Liver (tissue), 9 donors: ENCODE measurements around the gene KIAA1191. TPM values are rescaled to one million over a fixed set of nuclear protein-coding genes. Genes with fewer than 3 reads are reported as not detected.

Source experiments
- DNase-seq: peaks from one replicate; pipeline ENCODE4 v3.0.0-alpha.2; 2017; ENCODE audit warnings: low spot score
- H3K27ac ChIP-seq, 2 donors: one replicate each; pipeline ENCODE4 v1.7.0; 2013; ENCODE audit warnings: inconsistent platforms in 2 of 2, low read length in 2 of 2, control low read depth in 1 of 2, low read depth in 1 of 2, mild to moderate bottlenecking in 1 of 2
- H3K27me3 ChIP-seq, 4 donors: one replicate each; pipeline versions ENCODE4 v1.6.1 to v1.7.0; 2013; ENCODE audit warnings: low read length in 3 of 4, inconsistent platforms in 1 of 4, mild to moderate bottlenecking in 1 of 4, moderate library complexity in 1 of 4; ENCODE audit not compliant: control insufficient read depth in 4 of 4, insufficient read depth in 4 of 4
- H3K36me3 ChIP-seq, 4 donors: one replicate each; pipeline versions ENCODE4 v1.6.1 to v1.7.0; 2013; ENCODE audit warnings: low read length in 3 of 4, mild to moderate bottlenecking in 3 of 4, low read depth in 1 of 4, moderate library complexity in 1 of 4; ENCODE audit not compliant: control insufficient read depth in 4 of 4, insufficient read depth in 3 of 4
- H3K4me1 ChIP-seq, 4 donors: one replicate each; pipeline versions ENCODE4 v1.6.1 to v1.7.0; 2013; ENCODE audit warnings: low read length in 3 of 4, mild to moderate bottlenecking in 3 of 4, moderate library complexity in 1 of 4; ENCODE audit not compliant: control insufficient read depth in 4 of 4, insufficient read depth in 4 of 4
- H3K4me3 ChIP-seq, 3 donors: one replicate each; pipeline versions ENCODE4 v1.6.1 to v1.7.0; 2013; ENCODE audit warnings: low read length in 3 of 3, control low read depth in 1 of 3, low read depth in 1 of 3, mild to moderate bottlenecking in 1 of 3
- H3K9ac ChIP-seq, 2 donors: one replicate each; pipeline ENCODE4 v1.7.0; 2013; ENCODE audit warnings: low read length in 2 of 2, mild to moderate bottlenecking in 2 of 2, moderate library complexity in 2 of 2, control low read depth in 1 of 2, low read depth in 1 of 2
- H3K9me3 ChIP-seq, 4 donors: one replicate each; pipeline versions ENCODE4 v1.6.1 to v1.7.0; 2013; ENCODE audit warnings: low read length in 3 of 4; ENCODE audit not compliant: control insufficient read depth in 4 of 4
- CTCF ChIP-seq: fragments of 150-350 bp; IDR thresholded peaks from 2 replicates; pipeline ENCODE4 v1.5.1; 2017; ENCODE audit warnings: improper control_type of control experiment, low read depth, low read length; ENCODE audit not compliant: missing input control
- FOXA1 ChIP-seq: IDR thresholded peaks from 2 replicates; pipeline ENCODE4 v1.6.1; 2016; ENCODE audit warnings: antibody characterized with exemption
- HNF4A ChIP-seq, 2 donors: conservative IDR thresholded peaks; 2 replicates each; pipeline ENCODE4 v1.6.1; 2016; ENCODE audit warnings: antibody characterized with exemption in 2 of 2, mild to moderate bottlenecking in 2 of 2
- HNF4G ChIP-seq: IDR thresholded peaks from 2 replicates; pipeline ENCODE4 v1.6.1; 2016; ENCODE audit warnings: antibody characterized with exemption
- JUND ChIP-seq, 2 donors: IDR thresholded peaks; 2 replicates each; pipeline ENCODE4 v1.6.1; 2016; ENCODE audit warnings: antibody characterized with exemption in 2 of 2
- MAX ChIP-seq: IDR thresholded peaks from 2 replicates; pipeline ENCODE4 v1.6.1; 2016; ENCODE audit warnings: antibody characterized with exemption
- RAD21 ChIP-seq, 2 donors: IDR thresholded peaks; 2 replicates each; pipeline ENCODE4 v1.6.1; 2016; ENCODE audit warnings: antibody characterized with exemption in 2 of 2, mild to moderate bottlenecking in 2 of 2
- REST ChIP-seq: IDR thresholded peaks from 2 replicates; pipeline ENCODE4 v1.6.1; 2016; ENCODE audit warnings: antibody characterized with exemption, mild to moderate bottlenecking
- RXRA ChIP-seq, 2 donors: IDR thresholded peaks; 2 replicates each; pipeline ENCODE4 v1.6.1; 2017 to 2018; ENCODE audit warnings: antibody characterized with exemption in 2 of 2, mild to moderate bottlenecking in 1 of 2
- SP1 ChIP-seq: IDR thresholded peaks from 2 replicates; pipeline ENCODE4 v1.6.1; 2018; ENCODE audit warnings: antibody characterized with exemption, mild to moderate bottlenecking
- TAF1 ChIP-seq: conservative IDR thresholded peaks from 2 replicates; pipeline ENCODE4 v1.6.1; 2016; ENCODE audit warnings: antibody characterized with exemption, mild to moderate bottlenecking
- ZBTB33 ChIP-seq: IDR thresholded peaks from 2 replicates; pipeline ENCODE4 v1.6.1; 2016; ENCODE audit warnings: antibody characterized with exemption
- WGBS: extraction: QIAGEN DNeasy Blood & Tissue Kit; methylation state at CpG from one replicate; pipeline ENCODE4 v1.1.7; 2013; 5-methylcytosine and 5-hydroxymethylcytosine counted together
- polyA plus RNA-seq, 2 donors: library from polyadenylated mRNA; stranded (reverse) in 1 of 2; unstranded in 1 of 2; fragments of 200-250 nt in 1 of 2; fragments of >200 nt in 1 of 2; fragmentation: Nextera tagmentation in 1 of 2; extraction: Ambion mirVana in 1 of 2; gene quantifications; one replicate each; pipeline versions ENCODE4 v1.2.1 to v1.2.3, GENCODE V29; 2013 to 2015
- total RNA-seq, 2 donors: library from RNA; depleted of rRNA; stranded (reverse); fragments of >200 nt; gene quantifications; one replicate each; pipeline ENCODE4 v1.2.3, GENCODE V29; 2014
- donor health status: healthy.
- donor health status: healthy.
- donor health status: healthy.
- donor health status: healthy.
- donor health status: healthy.

Gene KIAA1191
- total and polyA plus RNA-seq, 4 donors, result 25.7 to 37.2 (median 31.4) TPM

- Histone ChIP-seq H3K27ac (no peak overlapping the region), H3K9me3 (no peaks in the 10 kb centered on the region), H3K9ac (no peak overlapping the region), H3K36me3 (peaks cover 0 to 19% (median 6%) of the 10 kb centered on the region in 4 donors), H3K4me3 (no peak overlapping the region), H3K27me3 (no peaks in the 10 kb centered on the region), H3K4me1 (no peaks in the 10 kb centered on the region)
- TF ChIP-seq SP1 (no peak), RXRA (IDR thresholded peaks at IDR 0.05) (no peak), FOXA1 (no peak), HNF4G (no peak), HNF4A (conservative IDR thresholded peaks at IDR 0.05) (no peak), TAF1 (no peak), CTCF (no peak)
- no peak for DNase-seq
- WGBS, result 92% methylated on average over 11 of the region's 11 CpGs
These were observed 33.5 kb upstream of the KIAA1191 start for GRCh38 chr5:176394881-176395675.

GRCh38 chr5:176394096-176394495 is 32.5 kb upstream of the KIAA1191 start:
- WGBS, result 95% methylated on average over 9 of the region's 9 CpGs
- H3K27ac ChIP-seq, result no peak overlapping the region
- peaks cover 0 to 6% (median 1%) of the 10 kb centered on the region in 4 donors for H3K4me1 ChIP-seq
- TF ChIP-seq FOXA1 (no peak), MAX (no peak)
- no peak overlapping the region for H3K4me3 ChIP-seq
- no peak for DNase-seq
- H3K27me3 ChIP-seq, result no peaks in the 10 kb centered on the region
- H3K9ac ChIP-seq, result no peak overlapping the region
- H3K9me3 ChIP-seq, result no peaks in the 10 kb centered on the region
- peaks cover 0 to 19% (median 6%) of the 10 kb centered on the region in 4 donors for H3K36me3 ChIP-seq

- peaks cover 1 to 14% (median 4%) of the 10 kb centered on the region in 4 donors for H3K4me1 ChIP-seq
- H3K9me3 ChIP-seq, result no peaks in the 10 kb centered on the region
- WGBS, result 96% methylated on average over 11 of the region's 11 CpGs
- no peak for TF ChIP-seq RXRA (IDR thresholded peaks at IDR 0.05)
- no peak for TF ChIP-seq RAD21 (IDR thresholded peaks at IDR 0.05)
- TF ChIP-seq HNF4A (conservative IDR thresholded peaks at IDR 0.05), result no peak
- no peak for TF ChIP-seq JUND (IDR thresholded peaks at IDR 0.05)
- TF ChIP-seq SP1, result no peak
- no peak for TF ChIP-seq HNF4G
- TF ChIP-seq ZBTB33, result no peak
- no peak for TF ChIP-seq REST
- no peak for TF ChIP-seq CTCF
- no peak for TF ChIP-seq MAX
- H3K9ac ChIP-seq, result no peak overlapping the region
- no peak overlapping the region for H3K27ac ChIP-seq
- H3K36me3 ChIP-seq, result peaks cover 0 to 19% (median 6%) of the 10 kb centered on the region in 4 donors
- DNase-seq, result no peak
- no peak overlapping the region for H3K4me3 ChIP-seq
- H3K27me3 ChIP-seq, result no peaks in the 10 kb centered on the region
These were observed 31.0 kb upstream of the KIAA1191 start for GRCh38 chr5:176392526-176392925.
